Peyer's patch (tissue), 4 donors: ENCODE measurements around the gene TMCO2.

Experiments used
- POLR2A ChIP-seq, 2 donors: fragments of 450-650 bp; IDR thresholded peaks; one replicate each; pipeline ENCODE4 v1.5.1; 2017; ENCODE audit warnings: antibody characterized with exemption in 2 of 2, mild to moderate bottlenecking in 2 of 2, moderate library complexity in 2 of 2
- TF ChIP-seq, protein P1 (sequence below), 6 experiments: fragments of 450-650 bp in 4 of 6; fragments of 200-600 bp in 2 of 6; sonication (generic) in 1 of 6; IDR thresholded peaks; one replicate each; pipeline ENCODE4 v1.5.1; 2017 to 2019; ENCODE audit warnings: antibody characterized with exemption in 6 of 6, mild to moderate bottlenecking in 3 of 6, moderate library complexity in 1 of 6

DNA sequence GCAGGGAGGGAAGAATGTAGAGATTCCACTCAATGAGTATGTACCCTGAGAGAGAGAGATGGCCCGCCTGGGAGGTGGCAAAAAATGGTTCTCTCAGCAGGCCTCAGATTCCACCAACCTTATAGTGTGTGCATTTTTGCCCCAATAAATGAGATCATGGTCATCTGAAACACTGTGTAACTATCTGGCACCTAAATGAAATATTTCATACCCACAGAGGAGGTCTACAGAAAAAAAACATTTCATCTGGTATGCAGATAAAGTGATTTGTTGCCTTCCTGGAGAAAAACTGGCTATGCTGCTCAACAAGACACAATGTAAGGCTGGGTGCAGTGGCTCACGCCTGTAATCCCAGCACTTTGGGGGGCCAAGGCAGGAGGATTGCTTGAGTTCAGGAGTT is 4.9 kb downstream of the TMCO2 start:
- no peak for TF ChIP-seq POLR2A (IDR thresholded peaks at IDR 0.05)
- TF ChIP-seq, protein P1, sequence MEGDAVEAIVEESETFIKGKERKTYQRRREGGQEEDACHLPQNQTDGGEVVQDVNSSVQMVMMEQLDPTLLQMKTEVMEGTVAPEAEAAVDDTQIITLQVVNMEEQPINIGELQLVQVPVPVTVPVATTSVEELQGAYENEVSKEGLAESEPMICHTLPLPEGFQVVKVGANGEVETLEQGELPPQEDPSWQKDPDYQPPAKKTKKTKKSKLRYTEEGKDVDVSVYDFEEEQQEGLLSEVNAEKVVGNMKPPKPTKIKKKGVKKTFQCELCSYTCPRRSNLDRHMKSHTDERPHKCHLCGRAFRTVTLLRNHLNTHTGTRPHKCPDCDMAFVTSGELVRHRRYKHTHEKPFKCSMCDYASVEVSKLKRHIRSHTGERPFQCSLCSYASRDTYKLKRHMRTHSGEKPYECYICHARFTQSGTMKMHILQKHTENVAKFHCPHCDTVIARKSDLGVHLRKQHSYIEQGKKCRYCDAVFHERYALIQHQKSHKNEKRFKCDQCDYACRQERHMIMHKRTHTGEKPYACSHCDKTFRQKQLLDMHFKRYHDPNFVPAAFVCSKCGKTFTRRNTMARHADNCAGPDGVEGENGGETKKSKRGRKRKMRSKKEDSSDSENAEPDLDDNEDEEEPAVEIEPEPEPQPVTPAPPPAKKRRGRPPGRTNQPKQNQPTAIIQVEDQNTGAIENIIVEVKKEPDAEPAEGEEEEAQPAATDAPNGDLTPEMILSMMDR (IDR thresholded peaks at IDR 0.05), result no peak
